ENCODE data around the gene HCST. TPM values are rescaled to one million over a fixed set of nuclear protein-coding genes. Genes with fewer than 3 reads are reported as not detected.

Gene HCST
- total and polyA plus RNA-seq, 4 donors, result 2.0 to 13.3 (median 3.8) TPM

DNA sequence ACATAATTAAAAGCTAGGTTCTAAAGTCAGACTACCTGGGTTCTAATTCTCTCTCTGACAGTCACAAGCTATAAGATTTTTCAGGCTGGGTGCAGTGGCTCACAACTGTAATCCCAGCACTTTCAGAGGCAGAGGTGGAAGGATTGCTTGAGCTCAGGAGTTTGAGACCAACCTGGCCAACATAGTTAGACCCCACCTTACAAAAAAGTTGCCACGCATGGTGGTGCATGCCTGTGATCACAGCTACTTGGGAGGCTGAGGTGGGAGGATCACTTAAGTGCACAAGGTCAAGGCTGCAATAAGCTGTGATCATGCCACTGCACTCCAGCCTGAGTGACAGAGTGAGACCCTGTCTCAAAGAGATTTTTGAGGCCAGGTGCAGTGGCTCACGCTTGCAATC, 8.0 kb upstream of the HCST start:
- Histone ChIP-seq H3K36me3 (ENCODE audit: control insufficient read depth in 4 of 4, insufficient read depth in 3 of 4, low read depth in 1 of 4, low read length in 3 of 4) (peaks cover 6 to 23% (median 12%) of the 10 kb centered on the region in 4 donors), H3K27ac (ENCODE audit: low read depth in 1 of 2, low read length in 2 of 2) (no peak overlapping the region), H3K9me3 (ENCODE audit: control insufficient read depth in 4 of 4, low read length in 3 of 4) (no peaks in the 10 kb centered on the region), H3K9ac (ENCODE audit: low read depth in 1 of 2, low read length in 2 of 2) (no peak overlapping the region), H3K27me3 (ENCODE audit: control insufficient read depth in 4 of 4, insufficient read depth in 4 of 4, low read length in 3 of 4) (no peaks in the 10 kb centered on the region), H3K4me1 (ENCODE audit: control insufficient read depth in 4 of 4, insufficient read depth in 4 of 4, low read length in 3 of 4) (no peaks in the 10 kb centered on the region), H3K4me3 (ENCODE audit: low read depth in 1 of 3, low read length in 3 of 3) (no peak overlapping the region)
- DNase-seq (ENCODE audit: low spot score), result no peak
- no peak for TF ChIP-seq EGR1 (IDR thresholded peaks at IDR 0.05; ENCODE audit: low read depth in 2 of 2)
- TF ChIP-seq, protein P1, sequence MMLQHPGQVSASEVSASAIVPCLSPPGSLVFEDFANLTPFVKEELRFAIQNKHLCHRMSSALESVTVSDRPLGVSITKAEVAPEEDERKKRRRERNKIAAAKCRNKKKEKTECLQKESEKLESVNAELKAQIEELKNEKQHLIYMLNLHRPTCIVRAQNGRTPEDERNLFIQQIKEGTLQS (IDR thresholded peaks at IDR 0.05), result no peak
- TF ChIP-seq, protein P2, sequence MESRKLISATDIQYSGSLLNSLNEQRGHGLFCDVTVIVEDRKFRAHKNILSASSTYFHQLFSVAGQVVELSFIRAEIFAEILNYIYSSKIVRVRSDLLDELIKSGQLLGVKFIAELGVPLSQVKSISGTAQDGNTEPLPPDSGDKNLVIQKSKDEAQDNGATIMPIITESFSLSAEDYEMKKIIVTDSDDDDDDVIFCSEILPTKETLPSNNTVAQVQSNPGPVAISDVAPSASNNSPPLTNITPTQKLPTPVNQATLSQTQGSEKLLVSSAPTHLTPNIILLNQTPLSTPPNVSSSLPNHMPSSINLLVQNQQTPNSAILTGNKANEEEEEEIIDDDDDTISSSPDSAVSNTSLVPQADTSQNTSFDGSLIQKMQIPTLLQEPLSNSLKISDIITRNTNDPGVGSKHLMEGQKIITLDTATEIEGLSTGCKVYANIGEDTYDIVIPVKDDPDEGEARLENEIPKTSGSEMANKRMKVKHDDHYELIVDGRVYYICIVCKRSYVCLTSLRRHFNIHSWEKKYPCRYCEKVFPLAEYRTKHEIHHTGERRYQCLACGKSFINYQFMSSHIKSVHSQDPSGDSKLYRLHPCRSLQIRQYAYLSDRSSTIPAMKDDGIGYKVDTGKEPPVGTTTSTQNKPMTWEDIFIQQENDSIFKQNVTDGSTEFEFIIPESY (IDR thresholded peaks at IDR 0.05), result no peak
- no peak for TF ChIP-seq RXRA (IDR thresholded peaks at IDR 0.05)
- TF ChIP-seq JUND (IDR thresholded peaks at IDR 0.05), result no peak
- no peak for TF ChIP-seq TAF1 (conservative IDR thresholded peaks at IDR 0.05)
- TF ChIP-seq FOXA1 (IDR thresholded peaks at IDR 0.05), result no peak
- no peak for TF ChIP-seq FOXA2 (IDR thresholded peaks at IDR 0.05)
- TF ChIP-seq RAD21 (IDR thresholded peaks at IDR 0.05), result no peak
- TF ChIP-seq GABPA (IDR thresholded peaks at IDR 0.05 in 1 of 2, conservative IDR thresholded peaks at IDR 0.05 in 1 of 2), result no peak
- no peak for TF ChIP-seq HNF4A (conservative IDR thresholded peaks at IDR 0.05)
- no peak for TF ChIP-seq NR2F2 (IDR thresholded peaks at IDR 0.05)
- TF ChIP-seq, protein P3, sequence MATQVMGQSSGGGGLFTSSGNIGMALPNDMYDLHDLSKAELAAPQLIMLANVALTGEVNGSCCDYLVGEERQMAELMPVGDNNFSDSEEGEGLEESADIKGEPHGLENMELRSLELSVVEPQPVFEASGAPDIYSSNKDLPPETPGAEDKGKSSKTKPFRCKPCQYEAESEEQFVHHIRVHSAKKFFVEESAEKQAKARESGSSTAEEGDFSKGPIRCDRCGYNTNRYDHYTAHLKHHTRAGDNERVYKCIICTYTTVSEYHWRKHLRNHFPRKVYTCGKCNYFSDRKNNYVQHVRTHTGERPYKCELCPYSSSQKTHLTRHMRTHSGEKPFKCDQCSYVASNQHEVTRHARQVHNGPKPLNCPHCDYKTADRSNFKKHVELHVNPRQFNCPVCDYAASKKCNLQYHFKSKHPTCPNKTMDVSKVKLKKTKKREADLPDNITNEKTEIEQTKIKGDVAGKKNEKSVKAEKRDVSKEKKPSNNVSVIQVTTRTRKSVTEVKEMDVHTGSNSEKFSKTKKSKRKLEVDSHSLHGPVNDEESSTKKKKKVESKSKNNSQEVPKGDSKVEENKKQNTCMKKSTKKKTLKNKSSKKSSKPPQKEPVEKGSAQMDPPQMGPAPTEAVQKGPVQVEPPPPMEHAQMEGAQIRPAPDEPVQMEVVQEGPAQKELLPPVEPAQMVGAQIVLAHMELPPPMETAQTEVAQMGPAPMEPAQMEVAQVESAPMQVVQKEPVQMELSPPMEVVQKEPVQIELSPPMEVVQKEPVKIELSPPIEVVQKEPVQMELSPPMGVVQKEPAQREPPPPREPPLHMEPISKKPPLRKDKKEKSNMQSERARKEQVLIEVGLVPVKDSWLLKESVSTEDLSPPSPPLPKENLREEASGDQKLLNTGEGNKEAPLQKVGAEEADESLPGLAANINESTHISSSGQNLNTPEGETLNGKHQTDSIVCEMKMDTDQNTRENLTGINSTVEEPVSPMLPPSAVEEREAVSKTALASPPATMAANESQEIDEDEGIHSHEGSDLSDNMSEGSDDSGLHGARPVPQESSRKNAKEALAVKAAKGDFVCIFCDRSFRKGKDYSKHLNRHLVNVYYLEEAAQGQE (IDR thresholded peaks at IDR 0.05), result no peak
- no peak for TF ChIP-seq SP1 (IDR thresholded peaks at IDR 0.05)
- TF ChIP-seq, protein P4, sequence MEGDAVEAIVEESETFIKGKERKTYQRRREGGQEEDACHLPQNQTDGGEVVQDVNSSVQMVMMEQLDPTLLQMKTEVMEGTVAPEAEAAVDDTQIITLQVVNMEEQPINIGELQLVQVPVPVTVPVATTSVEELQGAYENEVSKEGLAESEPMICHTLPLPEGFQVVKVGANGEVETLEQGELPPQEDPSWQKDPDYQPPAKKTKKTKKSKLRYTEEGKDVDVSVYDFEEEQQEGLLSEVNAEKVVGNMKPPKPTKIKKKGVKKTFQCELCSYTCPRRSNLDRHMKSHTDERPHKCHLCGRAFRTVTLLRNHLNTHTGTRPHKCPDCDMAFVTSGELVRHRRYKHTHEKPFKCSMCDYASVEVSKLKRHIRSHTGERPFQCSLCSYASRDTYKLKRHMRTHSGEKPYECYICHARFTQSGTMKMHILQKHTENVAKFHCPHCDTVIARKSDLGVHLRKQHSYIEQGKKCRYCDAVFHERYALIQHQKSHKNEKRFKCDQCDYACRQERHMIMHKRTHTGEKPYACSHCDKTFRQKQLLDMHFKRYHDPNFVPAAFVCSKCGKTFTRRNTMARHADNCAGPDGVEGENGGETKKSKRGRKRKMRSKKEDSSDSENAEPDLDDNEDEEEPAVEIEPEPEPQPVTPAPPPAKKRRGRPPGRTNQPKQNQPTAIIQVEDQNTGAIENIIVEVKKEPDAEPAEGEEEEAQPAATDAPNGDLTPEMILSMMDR (IDR thresholded peaks at IDR 0.05; ENCODE audit: low read depth, low read length, missing input control), result no peak
- WGBS, result 96% methylated on average over 2 of the region's 2 CpGs

DNA sequence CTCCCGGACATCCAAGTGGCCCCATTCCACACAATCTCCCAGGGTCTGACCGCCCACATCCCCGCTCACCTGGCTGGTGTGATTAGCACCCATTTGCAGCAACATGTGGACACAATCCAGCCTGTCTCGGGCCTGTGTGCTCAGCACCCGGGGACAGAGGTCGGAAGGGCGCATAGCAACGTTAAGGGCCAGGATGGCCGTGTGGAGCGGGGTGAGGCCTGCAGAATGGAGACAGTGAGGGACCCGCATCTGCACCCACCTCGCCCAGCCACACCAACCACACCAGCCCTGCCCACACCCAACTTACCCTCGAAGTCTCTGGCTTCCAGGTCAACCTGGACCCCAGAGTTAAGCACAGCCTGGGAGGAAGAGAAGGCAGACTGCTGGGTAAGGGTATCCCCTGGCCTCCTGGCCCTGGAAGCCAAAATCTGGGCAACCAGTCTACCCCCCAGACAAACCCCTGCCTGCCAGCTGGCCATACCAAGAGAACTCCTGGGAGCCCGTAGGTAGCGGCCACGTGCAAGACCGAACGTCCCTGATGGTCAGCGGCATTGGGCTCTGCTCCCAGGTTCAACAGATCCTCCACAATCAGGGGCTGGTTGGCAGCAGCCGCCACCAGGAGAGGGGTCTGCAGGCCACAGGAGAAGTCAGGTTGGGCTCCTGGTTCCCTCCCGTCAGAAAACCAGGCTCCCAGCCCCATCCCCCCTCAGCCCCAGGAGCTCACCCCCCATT, 6.3 kb upstream of the HCST start:
- Histone ChIP-seq H3K4me3 (ENCODE audit: low read depth in 1 of 3, low read length in 3 of 3) (no peak overlapping the region), H3K9ac (ENCODE audit: low read depth in 1 of 2, low read length in 2 of 2) (no peak overlapping the region), H3K27me3 (ENCODE audit: control insufficient read depth in 4 of 4, insufficient read depth in 4 of 4, low read length in 3 of 4) (no peaks in the 10 kb centered on the region), H3K4me1 (ENCODE audit: control insufficient read depth in 4 of 4, insufficient read depth in 4 of 4, low read length in 3 of 4) (peaks cover 0 to 4% (median 2%) of the 10 kb centered on the region in 4 donors), H3K9me3 (ENCODE audit: control insufficient read depth in 4 of 4, low read length in 3 of 4) (no peaks in the 10 kb centered on the region), H3K27ac (ENCODE audit: low read depth in 1 of 2, low read length in 2 of 2) (no peak overlapping the region), H3K36me3 (ENCODE audit: control insufficient read depth in 4 of 4, insufficient read depth in 3 of 4, low read depth in 1 of 4, low read length in 3 of 4) (peaks cover 3 to 16% (median 8%) of the 10 kb centered on the region in 4 donors)
- WGBS, result 84% methylated on average over 21 of the region's 21 CpGs
- no peak for DNase-seq (ENCODE audit: low spot score)
- TF ChIP-seq FOXA2 (IDR thresholded peaks at IDR 0.05) (no peak), TAF1 (conservative IDR thresholded peaks at IDR 0.05) (no peak), HNF4G (IDR thresholded peaks at IDR 0.05) (no peak), EGR1 (IDR thresholded peaks at IDR 0.05; ENCODE audit: low read depth in 2 of 2) (no peak)
- TF ChIP-seq, protein P1 (IDR thresholded peaks at IDR 0.05), result no peak
- TF ChIP-seq, protein P5, sequence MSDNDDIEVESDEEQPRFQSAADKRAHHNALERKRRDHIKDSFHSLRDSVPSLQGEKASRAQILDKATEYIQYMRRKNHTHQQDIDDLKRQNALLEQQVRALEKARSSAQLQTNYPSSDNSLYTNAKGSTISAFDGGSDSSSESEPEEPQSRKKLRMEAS (IDR thresholded peaks at IDR 0.05), result no peak
- TF ChIP-seq, protein P2 (IDR thresholded peaks at IDR 0.05), result no peak
- TF ChIP-seq, protein P3 (IDR thresholded peaks at IDR 0.05), result no peak
